PC-3 (cell line): ENCODE data around the gene STEAP2.

ENCODE experiments used
- EZH2 ChIP-seq: fragments of 300-600 bp; sonication (generic); IDR thresholded peaks from one replicate; pipeline ENCODE4 v1.6.1; 2017; ENCODE audit warnings: antibody characterized with exemption, mild to moderate bottlenecking, low read length; ENCODE audit not compliant: unreplicated experiment
- EZH2phosphoT487 ChIP-seq: fragments of 300-600 bp; sonication (generic); IDR thresholded peaks from 2 replicates; pipeline ENCODE4 v1.6.1; 2018; ENCODE audit warnings: mild to moderate bottlenecking, antibody characterized with exemption, low read length, borderline replicate concordance
- TF ChIP-seq, protein P1 (sequence below): fragments of 300-600 bp; sonication (generic); conservative IDR thresholded peaks from 2 replicates; pipeline ENCODE4 v1.5.1; 2017; ENCODE audit warnings: antibody characterized with exemption, low read depth, mild to moderate bottlenecking, low read length

DNA sequence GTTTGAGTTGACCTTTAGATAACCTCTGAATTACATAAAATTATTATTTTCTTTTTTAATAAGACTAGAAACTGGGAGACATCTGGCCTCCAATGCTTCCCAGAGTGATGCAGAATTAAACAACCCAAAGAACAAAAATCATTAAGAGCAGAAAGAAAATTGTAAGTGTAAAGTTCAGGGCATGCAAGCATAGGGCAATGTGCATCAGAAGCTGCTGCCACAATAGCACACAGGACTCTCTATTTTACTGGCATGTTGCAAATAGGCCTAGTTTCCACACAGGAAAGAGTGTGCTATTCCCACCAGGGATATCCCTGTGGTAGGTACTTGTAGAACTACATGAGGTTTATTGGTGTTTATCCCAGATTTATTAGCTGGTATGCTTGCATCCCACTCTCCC, 20.5 kb upstream of the STEAP2 start:
- TF ChIP-seq EZH2phosphoT487 (no peak), EZH2 (no peak)
- TF ChIP-seq, protein P1, sequence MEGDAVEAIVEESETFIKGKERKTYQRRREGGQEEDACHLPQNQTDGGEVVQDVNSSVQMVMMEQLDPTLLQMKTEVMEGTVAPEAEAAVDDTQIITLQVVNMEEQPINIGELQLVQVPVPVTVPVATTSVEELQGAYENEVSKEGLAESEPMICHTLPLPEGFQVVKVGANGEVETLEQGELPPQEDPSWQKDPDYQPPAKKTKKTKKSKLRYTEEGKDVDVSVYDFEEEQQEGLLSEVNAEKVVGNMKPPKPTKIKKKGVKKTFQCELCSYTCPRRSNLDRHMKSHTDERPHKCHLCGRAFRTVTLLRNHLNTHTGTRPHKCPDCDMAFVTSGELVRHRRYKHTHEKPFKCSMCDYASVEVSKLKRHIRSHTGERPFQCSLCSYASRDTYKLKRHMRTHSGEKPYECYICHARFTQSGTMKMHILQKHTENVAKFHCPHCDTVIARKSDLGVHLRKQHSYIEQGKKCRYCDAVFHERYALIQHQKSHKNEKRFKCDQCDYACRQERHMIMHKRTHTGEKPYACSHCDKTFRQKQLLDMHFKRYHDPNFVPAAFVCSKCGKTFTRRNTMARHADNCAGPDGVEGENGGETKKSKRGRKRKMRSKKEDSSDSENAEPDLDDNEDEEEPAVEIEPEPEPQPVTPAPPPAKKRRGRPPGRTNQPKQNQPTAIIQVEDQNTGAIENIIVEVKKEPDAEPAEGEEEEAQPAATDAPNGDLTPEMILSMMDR = no peak
